Activated naive CD8-positive, alpha-beta T cell treated with anti-CD3 and anti-CD28 coated beads, Interleukin-2, amount 50 U/mL, for 24 hours (primary cell): ENCODE data around the gene UBAP1L.
"Not testable (repeated sequence)": the region's sequence is repeated elsewhere in the genome, so short reads cannot be mapped to it uniquely, and the experiment has no call there.

Experiments
- ATAC-seq: fragments of 150-1000 bp; cut with Tn5 transposase; one replicate; pipeline ENCODE4 v1.10.0; 2021
- DNase-seq: peaks from one replicate; pipeline ENCODE4 v3.0.0; 2021
- H3K27ac Mint-ChIP-seq: one replicate; pipeline ENCODE4 v1.8.0; 2021; ENCODE audit warnings: mild to moderate bottlenecking, mixed read lengths
- H3K27me3 Mint-ChIP-seq: one replicate; pipeline ENCODE4 v1.8.0; 2021; ENCODE audit warnings: mixed read lengths
- H3K36me3 Mint-ChIP-seq: one replicate; pipeline ENCODE4 v1.8.0; 2021; ENCODE audit warnings: low read depth, mixed read lengths
- H3K4me1 Mint-ChIP-seq: one replicate; pipeline ENCODE4 v1.8.0; 2021; ENCODE audit warnings: mixed read lengths
- H3K4me3 Mint-ChIP-seq: one replicate; pipeline ENCODE4 v1.8.0; 2021; ENCODE audit warnings: mild to moderate bottlenecking, moderate library complexity, mixed read lengths
- H3K9me3 Mint-ChIP-seq: one replicate; pipeline ENCODE4 v1.8.0; 2021; ENCODE audit warnings: mixed read lengths

Gene UBAP1L

GRCh38 chr15:65094294-65094995 lies 20.6 kb downstream of the UBAP1L start:
- H3K36me3 Mint-ChIP-seq, result peaks cover 9% of the 10 kb centered on the region
- no peaks in the 10 kb centered on the region for H3K9me3 Mint-ChIP-seq
- no peak overlapping the region for H3K4me3 Mint-ChIP-seq
- H3K4me1 Mint-ChIP-seq, result no peaks in the 10 kb centered on the region
- H3K27me3 Mint-ChIP-seq, result no peaks in the 10 kb centered on the region
- H3K27ac Mint-ChIP-seq, result no peak overlapping the region
- ATAC-seq, result no peak
- no peak for DNase-seq

- ATAC-seq, H3K36me3 Mint-ChIP-seq, H3K9me3 Mint-ChIP-seq, H3K27ac Mint-ChIP-seq, H3K27me3 Mint-ChIP-seq, H3K4me1 Mint-ChIP-seq, DNase-seq, H3K4me3 Mint-ChIP-seq: not testable (repeated sequence)
Observed at GRCh38 chr15:65093793-65094170, 21.2 kb downstream of the UBAP1L start.

GRCh38 chr15:65092911-65093792 lies 21.8 kb downstream of the UBAP1L start:
- ATAC-seq, result no peak
- Mint-ChIP-seq H3K27ac (no peak overlapping the region), H3K36me3 (peaks cover 4% of the 10 kb centered on the region), H3K27me3 (no peaks in the 10 kb centered on the region), H3K4me1 (no peaks in the 10 kb centered on the region), H3K9me3 (no peaks in the 10 kb centered on the region), H3K4me3 (no peak overlapping the region)
- DNase-seq, result no peak

GRCh38 chr15:65091946-65092770 lies 22.8 kb downstream of the UBAP1L start:
- H3K4me3 Mint-ChIP-seq, result no peak overlapping the region
- no peak overlapping the region for H3K27ac Mint-ChIP-seq
- DNase-seq, result no peak
- no peak for ATAC-seq
- H3K27me3 Mint-ChIP-seq, result no peaks in the 10 kb centered on the region
- no peaks in the 10 kb centered on the region for H3K9me3 Mint-ChIP-seq
- peaks cover under 1% of the 10 kb centered on the region for H3K36me3 Mint-ChIP-seq
- no peaks in the 10 kb centered on the region for H3K4me1 Mint-ChIP-seq

GRCh38 chr15:65089206-65089824 lies 25.7 kb downstream of the UBAP1L start:
- ATAC-seq (no peak), DNase-seq (no peak)
- Mint-ChIP-seq H3K4me3 (no peak overlapping the region), H3K36me3 (no peaks in the 10 kb centered on the region), H3K4me1 (no peaks in the 10 kb centered on the region), H3K27me3 (no peaks in the 10 kb centered on the region), H3K9me3 (no peaks in the 10 kb centered on the region), H3K27ac (no peak overlapping the region)

GRCh38 chr15:65088643-65089021 lies 26.4 kb downstream of the UBAP1L start:
- DNase-seq (no peak), ATAC-seq (no peak)
- no peaks in the 10 kb centered on the region for H3K27me3 Mint-ChIP-seq
- no peaks in the 10 kb centered on the region for H3K9me3 Mint-ChIP-seq
- no peaks in the 10 kb centered on the region for H3K4me1 Mint-ChIP-seq
- H3K36me3 Mint-ChIP-seq, result no peaks in the 10 kb centered on the region
- no peak overlapping the region for H3K27ac Mint-ChIP-seq
- no peak overlapping the region for H3K4me3 Mint-ChIP-seq

GRCh38 chr15:65087873-65088642 lies 26.9 kb downstream of the UBAP1L start:
- no peak overlapping the region for H3K27ac Mint-ChIP-seq

GRCh38 chr15:65087411-65087810 lies 27.6 kb downstream of the UBAP1L start:
- H3K9me3 Mint-ChIP-seq, result no peaks in the 10 kb centered on the region
- ATAC-seq (no peak), DNase-seq (no peak)
- H3K27ac Mint-ChIP-seq, result no peak overlapping the region
- peaks cover 7% of the 10 kb centered on the region for H3K4me1 Mint-ChIP-seq
- H3K36me3 Mint-ChIP-seq, result no peaks in the 10 kb centered on the region
- H3K4me3 Mint-ChIP-seq, result no peak overlapping the region
- H3K27me3 Mint-ChIP-seq, result peaks cover 6% of the 10 kb centered on the region

More at GRCh38 chr15:65087873-65088642, 26.9 kb downstream of the UBAP1L start:
- ATAC-seq (no peak), DNase-seq (no peak)
- Mint-ChIP-seq H3K4me3 (no peak overlapping the region), H3K9me3 (no peaks in the 10 kb centered on the region), H3K27me3 (no peaks in the 10 kb centered on the region), H3K4me1 (peaks cover under 1% of the 10 kb centered on the region), H3K36me3 (no peaks in the 10 kb centered on the region)

- H3K9me3 Mint-ChIP-seq, result no peaks in the 10 kb centered on the region
- peak; percentile 7 for DNase-seq
- peaks cover 13% of the 10 kb centered on the region for H3K4me1 Mint-ChIP-seq
- H3K27me3 Mint-ChIP-seq, result peaks cover 8% of the 10 kb centered on the region
- no peaks in the 10 kb centered on the region for H3K36me3 Mint-ChIP-seq
- H3K27ac Mint-ChIP-seq, result no peak overlapping the region
- no peak overlapping the region for H3K4me3 Mint-ChIP-seq
- ATAC-seq, result no peak
Observed at GRCh38 chr15:65086680-65087111, 28.3 kb downstream of the UBAP1L start.

GRCh38 chr15:65085990-65086679 lies 28.9 kb downstream of the UBAP1L start:
- ATAC-seq (no peak), DNase-seq (peak; percentile 25)
- peaks cover 16% of the 10 kb centered on the region for H3K4me1 Mint-ChIP-seq
- peaks cover 8% of the 10 kb centered on the region for H3K27me3 Mint-ChIP-seq
- no peaks in the 10 kb centered on the region for H3K9me3 Mint-ChIP-seq
- H3K27ac Mint-ChIP-seq, result no peak overlapping the region
- no peak overlapping the region for H3K4me3 Mint-ChIP-seq
- H3K36me3 Mint-ChIP-seq, result no peaks in the 10 kb centered on the region

GRCh38 chr15:65085207-65085753 lies 29.7 kb downstream of the UBAP1L start:
- H3K27ac Mint-ChIP-seq, result no peak overlapping the region

GRCh38 chr15:65084500-65085206 lies 30.3 kb downstream of the UBAP1L start:
- DNase-seq, result no peak
- H3K4me3 Mint-ChIP-seq, result no peak overlapping the region
- H3K36me3 Mint-ChIP-seq, result no peaks in the 10 kb centered on the region
- no peaks in the 10 kb centered on the region for H3K9me3 Mint-ChIP-seq
- H3K27ac Mint-ChIP-seq, result no peak overlapping the region
- H3K4me1 Mint-ChIP-seq, result peaks cover 16% of the 10 kb centered on the region
- H3K27me3 Mint-ChIP-seq, result peaks cover 8% of the 10 kb centered on the region
- no peak for ATAC-seq

More at GRCh38 chr15:65085207-65085753, 29.7 kb downstream of the UBAP1L start:
- Mint-ChIP-seq H3K36me3 (no peaks in the 10 kb centered on the region), H3K27me3 (peaks cover 8% of the 10 kb centered on the region), H3K4me3 (no peak overlapping the region), H3K4me1 (peaks cover 16% of the 10 kb centered on the region), H3K9me3 (no peaks in the 10 kb centered on the region)
- ATAC-seq (no peak), DNase-seq (no peak)
